Activated CD4-positive, alpha-beta T cell treated with anti-CD3 and anti-CD28 coated beads for 36 hours (primary cell): Measurements from ENCODE around the gene MAML3. TPM values are rescaled to one million over a fixed set of nuclear protein-coding genes. Genes with fewer than 3 reads are reported as not detected.

ENCODE experiments used
- ATAC-seq: fragments of 200-7000 bp; cut with Tn5 transposase; one replicate; pipeline ENCODE4 v1.10.0; 2021; ENCODE audit warnings: mild to moderate bottlenecking, moderate library complexity
- CTCF ChIA-PET: fragments of 350-600 bp; sonication (Branson Sonifier 250); formaldehyde crosslinking; loops from one replicate; lab custom pipeline; 2021; ENCODE audit warnings: antibody characterized with exemption; lab: Charles Lee
- POLR2A ChIA-PET: fragments of 350-600 bp; sonication (Branson Sonifier 250); formaldehyde crosslinking; loops from one replicate; lab custom pipeline; 2021; ENCODE audit warnings: antibody characterized with exemption, inconsistent platforms; lab: Charles Lee
- DNase-seq: peaks from one replicate; pipeline ENCODE4 v3.0.0-alpha.2; 2020
- H3K27ac Mint-ChIP-seq: one replicate; pipeline ENCODE4 v1.8.0; 2021; ENCODE audit warnings: mixed read lengths
- H3K27me3 Mint-ChIP-seq: one replicate; pipeline ENCODE4 v1.8.0; 2021; ENCODE audit warnings: mixed read lengths
- H3K36me3 Mint-ChIP-seq: one replicate; pipeline ENCODE4 v1.8.0; 2021; ENCODE audit warnings: low read depth, mixed read lengths
- H3K4me1 Mint-ChIP-seq: one replicate; pipeline ENCODE4 v1.8.0; 2021; ENCODE audit warnings: mixed read lengths
- H3K4me3 Mint-ChIP-seq: one replicate; pipeline ENCODE4 v1.8.0; 2021; ENCODE audit warnings: mild to moderate bottlenecking, moderate library complexity, mixed read lengths
- H3K9me3 Mint-ChIP-seq: one replicate; pipeline ENCODE4 v1.8.0; 2021; ENCODE audit warnings: low read depth, mixed read lengths
- intact Hi-C, 2 experiments: fragments of 100-400 bp; cut with DNase I in 1 of 2; cut with micrococcal nuclease in 1 of 2; formaldehyde crosslinking; loops; one replicate each; pipeline versions ENCODE4 v1.14.2 to v1.15.1; 2022 to 2024; cut with DNase I, micrococcal nuclease
- total RNA-seq, 2 experiments: library from RNA; stranded (reverse); gene quantifications; one replicate each; pipeline ENCODE4 v1.2.3, GENCODE V29; 2021

MAML3 gene
- total RNA-seq, 2 experiments from 2014 or later = 1.6 to 1.9 TPM

- Mint-ChIP-seq H3K4me1 (no peaks in the 10 kb centered on the region), H3K27me3 (no peaks in the 10 kb centered on the region), H3K9me3 (no peaks in the 10 kb centered on the region), H3K27ac (no peak overlapping the region), H3K4me3 (no peak overlapping the region), H3K36me3 (no peaks in the 10 kb centered on the region)
- intact Hi-C loops = no loop called here
- DNase-seq = no peak
- CTCF ChIA-PET = interaction anchor here (1.2 kb wide), 1 partner anchor 9 kb away, joined by 3 read pairs; no protein-coding TSS in a partner anchor
- POLR2A ChIA-PET = no interaction called here
- no peak for ATAC-seq
Observed at GRCh38 chr4:139745111-139745639, 408.8 kb downstream of the MAML3 start.

GRCh38 chr4:139744232-139744631 is 409.8 kb downstream of the MAML3 start:
- no peaks in the 10 kb centered on the region for H3K9me3 Mint-ChIP-seq
- intact Hi-C loops = no loop called here
- CTCF ChIA-PET = interaction anchor here (1.2 kb wide), 1 partner anchor 8 kb away, joined by 3 read pairs; no protein-coding TSS in a partner anchor
- no peaks in the 10 kb centered on the region for H3K27me3 Mint-ChIP-seq
- H3K36me3 Mint-ChIP-seq = no peaks in the 10 kb centered on the region
- ATAC-seq = no peak
- no peak for DNase-seq
- H3K4me3 Mint-ChIP-seq = no peak overlapping the region
- H3K4me1 Mint-ChIP-seq = no peaks in the 10 kb centered on the region
- H3K27ac Mint-ChIP-seq = no peak overlapping the region
- POLR2A ChIA-PET = no interaction called here

GRCh38 chr4:139743027-139743426 is 411.0 kb downstream of the MAML3 start:
- ChIA-PET CTCF (no interaction called here), POLR2A (no interaction called here)
- H3K36me3 Mint-ChIP-seq = no peaks in the 10 kb centered on the region
- H3K27ac Mint-ChIP-seq = no peak overlapping the region
- no peak overlapping the region for H3K4me3 Mint-ChIP-seq
- H3K27me3 Mint-ChIP-seq = no peaks in the 10 kb centered on the region
- intact Hi-C loops = no loop called here
- no peaks in the 10 kb centered on the region for H3K9me3 Mint-ChIP-seq
- no peak for DNase-seq
- no peak for ATAC-seq
- no peaks in the 10 kb centered on the region for H3K4me1 Mint-ChIP-seq

- no peaks in the 10 kb centered on the region for H3K9me3 Mint-ChIP-seq
- ChIA-PET CTCF (interaction anchor here (0.6 kb wide), 1 partner anchor 620 kb away, joined by 3 read pairs; no protein-coding TSS in a partner anchor), POLR2A (no interaction called here)
- DNase-seq = no peak
- H3K27ac Mint-ChIP-seq = no peak overlapping the region
- no peak for ATAC-seq
- H3K27me3 Mint-ChIP-seq = peaks cover 17% of the 10 kb centered on the region
- intact Hi-C loops = loop anchor here in 1 of 2 experiments (1.0 kb wide), 1 partner anchor 41 kb away; no protein-coding TSS in a partner anchor
- peaks cover 8% of the 10 kb centered on the region for H3K4me1 Mint-ChIP-seq
- H3K36me3 Mint-ChIP-seq = no peaks in the 10 kb centered on the region
- no peak overlapping the region for H3K4me3 Mint-ChIP-seq
Observed at GRCh38 chr4:139740531-139741041, 413.4 kb downstream of the MAML3 start.

- Mint-ChIP-seq H3K4me1 (peaks cover 8% of the 10 kb centered on the region), H3K36me3 (no peaks in the 10 kb centered on the region), H3K4me3 (no peak overlapping the region), H3K27ac (no peak overlapping the region), H3K9me3 (no peaks in the 10 kb centered on the region), H3K27me3 (peaks cover 18% of the 10 kb centered on the region)
- intact Hi-C loops = no loop called here
- CTCF ChIA-PET = interaction anchor here (0.6 to 0.7 kb wide), 2 partner anchors 16 to 620 kb away, joined by 3 to 6 read pairs; no protein-coding TSS in a partner anchor
- POLR2A ChIA-PET = no interaction called here
- no peak for DNase-seq
- ATAC-seq = no peak
Observed at GRCh38 chr4:139740121-139740520, 413.9 kb downstream of the MAML3 start.

- ATAC-seq = no peak
- Mint-ChIP-seq H3K9me3 (no peaks in the 10 kb centered on the region), H3K27ac (no peak overlapping the region), H3K4me3 (no peak overlapping the region), H3K4me1 (peaks cover 13% of the 10 kb centered on the region), H3K27me3 (peaks cover 25% of the 10 kb centered on the region), H3K36me3 (no peaks in the 10 kb centered on the region)
- no peak for DNase-seq
- intact Hi-C loops = loop anchor here (5.0 kb wide), 3 partner anchors 118 to 308 kb away; no protein-coding TSS in a partner anchor
- ChIA-PET CTCF (interaction anchor here (0.7 to 1.3 kb wide), 4 partner anchors 15 to 82 kb away, joined by 3 to 6 read pairs (median 4); no protein-coding TSS in a partner anchor), POLR2A (interaction anchor here (0.6 to 0.7 kb wide), 2 partner anchors 170 to 634 kb away, joined by 3 to 4 read pairs; no protein-coding TSS in a partner anchor)
Observed at GRCh38 chr4:139738846-139739613, 415.0 kb downstream of the MAML3 start.

GRCh38 chr4:139736661-139737060 is 417.3 kb downstream of the MAML3 start:
- no peak overlapping the region for H3K4me3 Mint-ChIP-seq
- H3K27ac Mint-ChIP-seq = no peak overlapping the region
- ATAC-seq (no peak), DNase-seq (no peak)
- intact Hi-C loops = loop anchor here (5.0 kb wide), 3 partner anchors 121 to 311 kb away; no protein-coding TSS in a partner anchor
- ChIA-PET CTCF (interaction anchor here (0.5 to 1.6 kb wide), 8 partner anchors 8 to 623 kb away, joined by 3 to 5 read pairs (median 4); no protein-coding TSS in a partner anchor), POLR2A (interaction anchor here (0.6 kb wide), 1 partner anchor 383 kb away, joined by 10 read pairs; no protein-coding TSS in a partner anchor)
- peaks cover 13% of the 10 kb centered on the region for H3K4me1 Mint-ChIP-seq
- peaks cover 33% of the 10 kb centered on the region for H3K27me3 Mint-ChIP-seq
- no peaks in the 10 kb centered on the region for H3K36me3 Mint-ChIP-seq
- H3K9me3 Mint-ChIP-seq = no peaks in the 10 kb centered on the region

GRCh38 chr4:139736274-139736660 is 417.7 kb downstream of the MAML3 start:
- Mint-ChIP-seq H3K27ac (no peak overlapping the region), H3K4me1 (peaks cover 13% of the 10 kb centered on the region), H3K9me3 (no peaks in the 10 kb centered on the region), H3K27me3 (peaks cover 33% of the 10 kb centered on the region), H3K36me3 (no peaks in the 10 kb centered on the region), H3K4me3 (no peak overlapping the region)
- DNase-seq (peak; percentile 39), ATAC-seq (peak; percentile 37)
- POLR2A ChIA-PET = interaction anchor here (0.6 kb wide), 1 partner anchor 383 kb away, joined by 10 read pairs; no protein-coding TSS in a partner anchor
- intact Hi-C loops = loop anchor here (5.0 kb wide), 3 partner anchors 121 to 311 kb away; no protein-coding TSS in a partner anchor
- CTCF ChIA-PET = interaction anchor here (0.5 to 1.6 kb wide), 9 partner anchors 8 to 623 kb away, joined by 3 to 5 read pairs (median 3); no protein-coding TSS in a partner anchor

- no peak for ATAC-seq
- intact Hi-C loops = loop anchor here (1.0 to 5.0 kb wide), 10 partner anchors 79 to 638 kb away; partner anchors contain the start of gene SCOC (in 1 of the 2)
- CTCF ChIA-PET = interaction anchor here (1.1 to 1.6 kb wide), 8 partner anchors 9 to 624 kb away, joined by 3 to 8 read pairs (median 4); no protein-coding TSS in a partner anchor
- no peak overlapping the region for H3K27ac Mint-ChIP-seq
- H3K4me1 Mint-ChIP-seq = peaks cover 13% of the 10 kb centered on the region
- no peaks in the 10 kb centered on the region for H3K36me3 Mint-ChIP-seq
- POLR2A ChIA-PET = interaction anchor here (0.6 kb wide), 1 partner anchor 384 kb away, joined by 10 read pairs; no protein-coding TSS in a partner anchor
- no peaks in the 10 kb centered on the region for H3K9me3 Mint-ChIP-seq
- peak; percentile 29 for DNase-seq
- peak overlapping the region; percentile 65 for H3K4me3 Mint-ChIP-seq
- H3K27me3 Mint-ChIP-seq = peaks cover 33% of the 10 kb centered on the region
Observed at GRCh38 chr4:139735381-139736273, 418.4 kb downstream of the MAML3 start.

GRCh38 chr4:139734875-139735380 is 419.1 kb downstream of the MAML3 start:
- no peaks in the 10 kb centered on the region for H3K9me3 Mint-ChIP-seq
- peaks cover 13% of the 10 kb centered on the region for H3K4me1 Mint-ChIP-seq
- ChIA-PET CTCF (interaction anchor here (0.6 to 1.4 kb wide), 12 partner anchors 11 to 625 kb away, joined by 3 to 8 read pairs (median 3); no protein-coding TSS in a partner anchor), POLR2A (no interaction called here)
- no peaks in the 10 kb centered on the region for H3K36me3 Mint-ChIP-seq
- DNase-seq = peak; percentile 86
- ATAC-seq = peak; percentile 83
- H3K27ac Mint-ChIP-seq = no peak overlapping the region
- H3K27me3 Mint-ChIP-seq = peaks cover 33% of the 10 kb centered on the region
- H3K4me3 Mint-ChIP-seq = peak overlapping the region; percentile 65
- intact Hi-C loops = loop anchor here (1.0 to 5.0 kb wide), 13 partner anchors 78 to 638 kb away; partner anchors contain the start of gene SCOC (in 1 of the 2)
